PC-9 (cell line): ENCODE measurements around the gene TIMM13. TPM values are rescaled to one million over a fixed set of nuclear protein-coding genes. Genes with fewer than 3 reads are reported as not detected.

ENCODE experiments used
- BruUV-seq: library from RNA; stranded (reverse); fragments of 400-500 nt; replicated peaks from 2 replicates; lab custom pipeline; 2021; lab: Mats Ljungman, UMichigan
- CTCF ChIA-PET: fragments of 300-600 bp; sonication (Branson Sonifier 250); formaldehyde crosslinking; loops from one replicate; lab custom pipeline; 2022; ENCODE audit warnings: antibody characterized with exemption; lab: Charles Lee
- POLR2A ChIA-PET: fragments of 300-600 bp; sonication (Branson Sonifier 250); formaldehyde crosslinking; loops from one replicate; lab custom pipeline; 2022; ENCODE audit warnings: antibody characterized with exemption; ENCODE audit not compliant: unreplicated experiment; lab: Charles Lee
- DNase-seq, 2 experiments: peaks; one replicate each; pipeline versions ENCODE4 v3.0.0 to v3.0.0-alpha.2; 2015 to 2022; ENCODE audit warnings: mixed read lengths in 1 of 2
- H2AFZ ChIP-seq: fragments of 200-600 bp; sonication (generic); 2 replicates; pipeline ENCODE4 v1.8.1; 2017; ENCODE audit warnings: antibody characterized with exemption
- H3F3A ChIP-seq: fragments of 200-600 bp; sonication (generic); 2 replicates; pipeline ENCODE4 v1.8.1; 2017; ENCODE audit warnings: antibody characterized with exemption, mild to moderate bottlenecking, low read depth; ENCODE audit not compliant: insufficient read depth
- H3K27ac ChIP-seq: fragments of 200-600 bp; sonication (generic); 2 replicates; pipeline ENCODE4 v1.6.1; 2016; ENCODE audit warnings: mixed run types
- H3K27me3 ChIP-seq: fragments of 200-600 bp; sonication (generic); 2 replicates; pipeline ENCODE4 v1.6.1; 2016; ENCODE audit warnings: low read depth, mixed run types; ENCODE audit not compliant: insufficient read depth
- H3K36me3 ChIP-seq: fragments of 200-600 bp; sonication (generic); 2 replicates; pipeline ENCODE4 v1.6.1; 2016; ENCODE audit warnings: low read depth, mixed run types
- H3K4me1 ChIP-seq: fragments of 200-600 bp; sonication (generic); replicated peaks from 2 replicates; pipeline ENCODE4 v1.6.1; 2016; ENCODE audit warnings: mixed run types; ENCODE audit not compliant: insufficient read depth
- H3K4me2 ChIP-seq: fragments of 200-600 bp; sonication (generic); 2 replicates; pipeline ENCODE4 v1.6.1; 2017; ENCODE audit warnings: mixed run types
- H3K4me3 ChIP-seq: fragments of 200-600 bp; sonication (generic); 2 replicates; pipeline ENCODE4 v1.6.1; 2016; ENCODE audit warnings: mixed run types
- H3K79me2 ChIP-seq: fragments of 200-600 bp; sonication (generic); 2 replicates; pipeline ENCODE4 v1.6.1; 2017; ENCODE audit warnings: low read depth, mixed run types
- H3K9me2 ChIP-seq: fragments of 200-600 bp; sonication (generic); 2 replicates; pipeline ENCODE4 v1.8.1; 2017; ENCODE audit warnings: mild to moderate bottlenecking; ENCODE audit not compliant: insufficient read depth
- H3K9me3 ChIP-seq: fragments of 200-600 bp; sonication (generic); 2 replicates; pipeline ENCODE4 v1.8.1; 2016; ENCODE audit warnings: low read depth; ENCODE audit not compliant: insufficient read depth
- H4K20me1 ChIP-seq: fragments of 200-600 bp; sonication (generic); 2 replicates; pipeline ENCODE4 v1.8.1; 2017; ENCODE audit not compliant: insufficient read depth
- CTCF ChIP-seq: fragments of 200-600 bp; sonication (generic); conservative IDR thresholded peaks from 2 replicates; pipeline ENCODE4 v1.6.1; 2017; ENCODE audit warnings: mixed run types, antibody characterized with exemption, mild to moderate bottlenecking, moderate library complexity
- EZH2 ChIP-seq: fragments of 200-600 bp; sonication (generic); IDR thresholded peaks from 2 replicates; pipeline ENCODE4 v1.8.0; 2017; ENCODE audit warnings: antibody characterized with exemption, low read depth
- intact Hi-C: fragments of 100-400 bp; cut with micrococcal nuclease; formaldehyde crosslinking; loops from one replicate; pipeline ENCODE4 v1.10.0; 2022; ENCODE audit not compliant: unreplicated experiment
- total RNA-seq: library from RNA; stranded (reverse); gene quantifications from 2 replicates; pipeline ENCODE4 v1.2.3, GENCODE V29; 2021

TIMM13 gene
- total RNA-seq, 1 experiment from 2014 or later, result 80.0 TPM

GRCh38 chr19:2416321-2417097, 10.9 kb downstream of the TIMM13 start:
- no peak overlapping the region for H3K4me2 ChIP-seq
- H3K27ac ChIP-seq, result no peak overlapping the region
- H3K79me2 ChIP-seq, result no peaks in the 10 kb centered on the region
- ChIA-PET POLR2A (interaction anchor here (0.6 to 0.7 kb wide), 2 partner anchors 8 to 90 kb away, joined by 3 to 4 read pairs; no protein-coding TSS in a partner anchor), CTCF (no interaction called here)
- no TSS peak for BruUV-seq
- TF ChIP-seq EZH2 (no peak), CTCF (no peak)
- H3K9me3 ChIP-seq, result no peaks in the 10 kb centered on the region
- intact Hi-C loops, result no loop called here
- DNase-seq, result no peak
- H3K4me3 ChIP-seq, result no peak overlapping the region
- H3K4me1 ChIP-seq, result no peaks in the 10 kb centered on the region
- peaks cover 4% of the 10 kb centered on the region; the same call in 1 of the 2 replicates for H3F3A ChIP-seq
- H2AFZ ChIP-seq, result no peak overlapping the region
- no peaks in the 10 kb centered on the region for H3K36me3 ChIP-seq
- no peaks in the 10 kb centered on the region for H3K9me2 ChIP-seq
- peaks cover 9% of the 10 kb centered on the region for H4K20me1 ChIP-seq
- no peaks in the 10 kb centered on the region for H3K27me3 ChIP-seq

GRCh38 chr19:2415973-2416319, 11.4 kb downstream of the TIMM13 start:
- DNase-seq, result no peak
- Histone ChIP-seq H3K4me3 (no peak overlapping the region), H3K36me3 (no peaks in the 10 kb centered on the region), H3F3A (0 out of 2 replicates have a peak, but pooled peaks cover 4% of the 10 kb centered on the region), H3K4me2 (no peak overlapping the region), H3K27ac (no peak overlapping the region), H4K20me1 (peaks cover 8% of the 10 kb centered on the region), H2AFZ (no peak overlapping the region), H3K79me2 (no peaks in the 10 kb centered on the region), H3K4me1 (no peaks in the 10 kb centered on the region), H3K27me3 (no peaks in the 10 kb centered on the region), H3K9me3 (no peaks in the 10 kb centered on the region), H3K9me2 (no peaks in the 10 kb centered on the region)
- intact Hi-C loops, result no loop called here
- BruUV-seq, result no TSS peak
- CTCF ChIA-PET, result interaction anchor here (0.6 kb wide), 1 partner anchor 168 kb away, joined by 11 read pairs; no protein-coding TSS in a partner anchor
- TF ChIP-seq CTCF, result no peak
- no peak for TF ChIP-seq EZH2
- POLR2A ChIA-PET, result interaction anchor here (0.6 to 0.7 kb wide), 2 partner anchors 9 to 90 kb away, joined by 3 to 4 read pairs; no protein-coding TSS in a partner anchor

GRCh38 chr19:2415281-2415972, 12.0 kb downstream of the TIMM13 start:
- H3K27me3 ChIP-seq, result no peaks in the 10 kb centered on the region
- DNase-seq, result no peak
- no peak for TF ChIP-seq EZH2
- no peak for TF ChIP-seq CTCF
- peaks cover 6% of the 10 kb centered on the region for H4K20me1 ChIP-seq
- H3K4me1 ChIP-seq, result no peaks in the 10 kb centered on the region
- no TSS peak for BruUV-seq
- no peak overlapping the region for H3K27ac ChIP-seq
- H3K36me3 ChIP-seq, result no peaks in the 10 kb centered on the region
- no peak overlapping the region for H2AFZ ChIP-seq
- ChIA-PET CTCF (interaction anchor here (0.6 kb wide), 1 partner anchor 168 kb away, joined by 11 read pairs; no protein-coding TSS in a partner anchor), POLR2A (interaction anchor here (0.6 to 0.7 kb wide), 2 partner anchors 9 to 89 kb away, joined by 3 to 4 read pairs; no protein-coding TSS in a partner anchor)
- no peak overlapping the region for H3K4me2 ChIP-seq
- 0 out of 2 replicates have a peak, but pooled peaks cover 4% of the 10 kb centered on the region for H3F3A ChIP-seq
- H3K9me3 ChIP-seq, result no peaks in the 10 kb centered on the region
- H3K4me3 ChIP-seq, result no peak overlapping the region
- intact Hi-C loops, result no loop called here
- no peaks in the 10 kb centered on the region for H3K9me2 ChIP-seq
- H3K79me2 ChIP-seq, result no peaks in the 10 kb centered on the region
